ENCODE results near the gene IFNLR1.

DNA sequence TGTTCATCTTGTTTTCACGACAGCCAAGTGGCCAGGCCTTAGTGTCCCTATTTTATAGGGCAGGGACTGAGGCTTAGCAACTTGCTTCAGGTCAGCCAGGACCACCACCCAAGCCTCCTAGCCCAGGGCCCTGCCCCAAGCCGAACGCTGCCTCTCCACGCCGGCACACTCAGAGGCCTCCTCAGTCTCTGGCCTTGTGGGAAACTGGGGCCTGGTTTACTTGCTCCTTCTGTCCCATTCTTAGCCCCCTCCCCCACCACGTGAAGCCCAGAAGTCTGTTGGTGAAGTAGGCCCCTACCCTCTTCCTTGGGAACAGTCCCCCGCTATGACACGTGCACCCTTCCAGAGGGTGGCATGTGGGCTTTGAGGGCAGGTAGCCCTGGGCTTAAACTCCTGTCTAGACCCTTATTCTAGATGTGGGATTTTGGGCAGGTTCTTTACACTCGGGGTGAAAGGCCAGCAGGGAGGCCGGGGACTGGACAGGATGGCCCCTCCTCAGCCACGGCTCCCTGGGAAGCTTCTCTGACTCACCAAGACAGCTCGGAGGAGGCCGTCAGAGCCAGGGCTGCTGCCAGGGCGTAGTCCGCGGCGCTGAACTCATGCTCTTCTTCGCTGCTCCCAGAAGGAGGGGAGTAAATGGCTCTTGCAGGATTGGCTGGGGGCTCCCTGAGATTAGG, 79.5 kb downstream of the IFNLR1 start:
- TF ChIP-seq POLR2A (IDR thresholded peaks at IDR 0.05): no peak
- TF ChIP-seq, protein P1, sequence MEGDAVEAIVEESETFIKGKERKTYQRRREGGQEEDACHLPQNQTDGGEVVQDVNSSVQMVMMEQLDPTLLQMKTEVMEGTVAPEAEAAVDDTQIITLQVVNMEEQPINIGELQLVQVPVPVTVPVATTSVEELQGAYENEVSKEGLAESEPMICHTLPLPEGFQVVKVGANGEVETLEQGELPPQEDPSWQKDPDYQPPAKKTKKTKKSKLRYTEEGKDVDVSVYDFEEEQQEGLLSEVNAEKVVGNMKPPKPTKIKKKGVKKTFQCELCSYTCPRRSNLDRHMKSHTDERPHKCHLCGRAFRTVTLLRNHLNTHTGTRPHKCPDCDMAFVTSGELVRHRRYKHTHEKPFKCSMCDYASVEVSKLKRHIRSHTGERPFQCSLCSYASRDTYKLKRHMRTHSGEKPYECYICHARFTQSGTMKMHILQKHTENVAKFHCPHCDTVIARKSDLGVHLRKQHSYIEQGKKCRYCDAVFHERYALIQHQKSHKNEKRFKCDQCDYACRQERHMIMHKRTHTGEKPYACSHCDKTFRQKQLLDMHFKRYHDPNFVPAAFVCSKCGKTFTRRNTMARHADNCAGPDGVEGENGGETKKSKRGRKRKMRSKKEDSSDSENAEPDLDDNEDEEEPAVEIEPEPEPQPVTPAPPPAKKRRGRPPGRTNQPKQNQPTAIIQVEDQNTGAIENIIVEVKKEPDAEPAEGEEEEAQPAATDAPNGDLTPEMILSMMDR (IDR thresholded peaks at IDR 0.05): no peak
